Measurements from ENCODE around the gene TRABD. TPM values are rescaled to one million over a fixed set of nuclear protein-coding genes. Genes with fewer than 3 reads are reported as not detected.

Gene TRABD
- total RNA-seq, 4 donors from 2014 or later, result 18.3 to 43.1 (median 28.4) TPM

- no peak for ATAC-seq (ENCODE audit: low FRiP score)
- DNase-seq (ENCODE audit: low spot score), result no peak
- no peak for TF ChIP-seq CTCF (IDR thresholded peaks at IDR 0.05)
Observed at GRCh38 chr22:50169181-50169759, 16.4 kb upstream of the TRABD start.

- DNase-seq (ENCODE audit: low spot score) (no peak), ATAC-seq (ENCODE audit: low FRiP score) (peak; percentile 50)
- TF ChIP-seq CTCF (IDR thresholded peaks at IDR 0.05), result no peak
Observed at GRCh38 chr22:50169774-50170341, 15.9 kb upstream of the TRABD start.

- TF ChIP-seq CTCF (IDR thresholded peaks at IDR 0.05), result no peak
- no peak for ATAC-seq (ENCODE audit: low FRiP score)
- DNase-seq (ENCODE audit: low spot score), result no peak
Observed at GRCh38 chr22:50170453-50171318, 15.0 kb upstream of the TRABD start, which contains the start of gene PANX2. Gene PANX2 (plus strand): TSS chr22:50170731. CDS start chr22:50170731, 0 bp downstream.

GRCh38 chr22:50171319-50171964, 14.3 kb upstream of the TRABD start:
- DNase-seq (ENCODE audit: low spot score) (no peak), ATAC-seq (ENCODE audit: low FRiP score) (no peak)
- no peak for TF ChIP-seq CTCF (IDR thresholded peaks at IDR 0.05)

- TF ChIP-seq CTCF (IDR thresholded peaks at IDR 0.05), result no peak
- DNase-seq (ENCODE audit: low spot score), result no peak
- ATAC-seq (ENCODE audit: low FRiP score), result no peak
Observed at GRCh38 chr22:50171965-50172421, 13.7 kb upstream of the TRABD start.

GRCh38 chr22:50173311-50173982, 12.3 kb upstream of the TRABD start:
- DNase-seq (ENCODE audit: low spot score) (no peak), ATAC-seq (ENCODE audit: low FRiP score) (no peak)
- TF ChIP-seq CTCF (IDR thresholded peaks at IDR 0.05), result no peak

Measured in omental fat pad (tissue), 4 donors.